ENCODE data around the gene ITK.

Gene ITK

GRCh38 chr5:157265714-157266285 is 85.2 kb downstream of the ITK start, which contains the start of gene CYFIP2:
CYFIP2 (plus strand) TSS chr5:157266123; CDS start chr5:157285362, 19,239 bp downstream.
- Mint-ChIP-seq H3K36me3 (ENCODE audit: low read depth) (peaks cover 6% of the 10 kb centered on the region), H3K9me3 (no peaks in the 10 kb centered on the region), H3K27ac (peak within 1 kb of the TSS; percentile 81), H3K4me3 (peak within 1 kb of the TSS; percentile 92), H3K27me3 (peaks cover 16% of the 10 kb centered on the region), H3K4me1 (ENCODE audit: low read depth) (peaks cover 43% of the 10 kb centered on the region)
- intact Hi-C loops (cut with micrococcal nuclease) = no loop called here

- Mint-ChIP-seq H3K4me3 (peak overlapping the region; percentile 73), H3K9me3 (no peaks in the 10 kb centered on the region), H3K4me1 (ENCODE audit: low read depth) (peaks cover 44% of the 10 kb centered on the region), H3K36me3 (ENCODE audit: low read depth) (peaks cover 6% of the 10 kb centered on the region), H3K27me3 (peaks cover 15% of the 10 kb centered on the region), H3K27ac (peak overlapping the region; percentile 56)
- intact Hi-C loops (cut with micrococcal nuclease) = no loop called here
Observed at GRCh38 chr5:157266286-157267007, 85.8 kb downstream of the ITK start.

GRCh38 chr5:157267025-157267424 is 86.4 kb downstream of the ITK start:
- Mint-ChIP-seq H3K27me3 (peaks cover 15% of the 10 kb centered on the region), H3K4me3 (peak overlapping the region; percentile 73), H3K4me1 (ENCODE audit: low read depth) (peaks cover 50% of the 10 kb centered on the region), H3K9me3 (no peaks in the 10 kb centered on the region), H3K27ac (no peak overlapping the region), H3K36me3 (ENCODE audit: low read depth) (peaks cover 6% of the 10 kb centered on the region)
- intact Hi-C loops (cut with micrococcal nuclease) = no loop called here

- Mint-ChIP-seq H3K27me3 (peaks cover 15% of the 10 kb centered on the region), H3K4me3 (no peak overlapping the region), H3K4me1 (ENCODE audit: low read depth) (peaks cover 59% of the 10 kb centered on the region), H3K36me3 (ENCODE audit: low read depth) (peaks cover 6% of the 10 kb centered on the region), H3K9me3 (no peaks in the 10 kb centered on the region), H3K27ac (no peak overlapping the region)
- intact Hi-C loops (cut with micrococcal nuclease) = no loop called here
Observed at GRCh38 chr5:157267761-157268480, 87.3 kb downstream of the ITK start.

GRCh38 chr5:157269165-157269671 is 88.6 kb downstream of the ITK start:
- intact Hi-C loops (cut with micrococcal nuclease) = no loop called here
- Mint-ChIP-seq H3K27ac (no peak overlapping the region), H3K9me3 (no peaks in the 10 kb centered on the region), H3K4me1 (ENCODE audit: low read depth) (peaks cover 58% of the 10 kb centered on the region), H3K36me3 (ENCODE audit: low read depth) (peaks cover 6% of the 10 kb centered on the region), H3K4me3 (no peak overlapping the region), H3K27me3 (peaks cover 15% of the 10 kb centered on the region)

- Mint-ChIP-seq H3K36me3 (ENCODE audit: low read depth) (peaks cover 6% of the 10 kb centered on the region), H3K9me3 (no peaks in the 10 kb centered on the region), H3K27me3 (peaks cover 14% of the 10 kb centered on the region), H3K4me1 (ENCODE audit: low read depth) (peaks cover 58% of the 10 kb centered on the region), H3K27ac (no peak overlapping the region), H3K4me3 (no peak overlapping the region)
- intact Hi-C loops (cut with micrococcal nuclease) = no loop called here
Observed at GRCh38 chr5:157269761-157270272, 89.2 kb downstream of the ITK start.

- Mint-ChIP-seq H3K4me3 (no peak overlapping the region), H3K27me3 (peaks cover 12% of the 10 kb centered on the region), H3K36me3 (ENCODE audit: low read depth) (peaks cover 2% of the 10 kb centered on the region), H3K27ac (no peak overlapping the region), H3K4me1 (ENCODE audit: low read depth) (peaks cover 58% of the 10 kb centered on the region), H3K9me3 (no peaks in the 10 kb centered on the region)
- intact Hi-C loops (cut with micrococcal nuclease) = no loop called here
Observed at GRCh38 chr5:157270771-157271170, 90.1 kb downstream of the ITK start.

- no peaks in the 10 kb centered on the region for H3K36me3 Mint-ChIP-seq (ENCODE audit: low read depth)
- no peak overlapping the region for H3K4me3 Mint-ChIP-seq
- peak overlapping the region; percentile 87 for H3K27ac Mint-ChIP-seq
- intact Hi-C loops (cut with micrococcal nuclease) = no loop called here
- H3K4me1 Mint-ChIP-seq (ENCODE audit: low read depth) = peaks cover 53% of the 10 kb centered on the region
- peaks cover 8% of the 10 kb centered on the region for H3K27me3 Mint-ChIP-seq
- no peaks in the 10 kb centered on the region for H3K9me3 Mint-ChIP-seq
Observed at GRCh38 chr5:157271740-157272271, 91.2 kb downstream of the ITK start.

GRCh38 chr5:157273131-157273556 is 92.5 kb downstream of the ITK start:
- Mint-ChIP-seq H3K36me3 (ENCODE audit: low read depth) (no peaks in the 10 kb centered on the region), H3K27me3 (no peaks in the 10 kb centered on the region), H3K4me3 (peak overlapping the region; percentile 40), H3K9me3 (no peaks in the 10 kb centered on the region), H3K27ac (peak overlapping the region; percentile 87), H3K4me1 (ENCODE audit: low read depth) (peaks cover 44% of the 10 kb centered on the region)
- intact Hi-C loops (cut with micrococcal nuclease) = loop anchor here (1.0 kb wide), 1 partner anchor 9 kb away; no protein-coding TSS in a partner anchor

- Mint-ChIP-seq H3K4me3 (no peak overlapping the region), H3K36me3 (ENCODE audit: low read depth) (no peaks in the 10 kb centered on the region), H3K4me1 (ENCODE audit: low read depth) (peaks cover 33% of the 10 kb centered on the region), H3K9me3 (no peaks in the 10 kb centered on the region), H3K27me3 (no peaks in the 10 kb centered on the region), H3K27ac (no peak overlapping the region)
- intact Hi-C loops (cut with micrococcal nuclease) = no loop called here
Observed at GRCh38 chr5:157275403-157275802, 94.8 kb downstream of the ITK start.

- Mint-ChIP-seq H3K27ac (no peak overlapping the region), H3K4me3 (no peak overlapping the region)
Observed at GRCh38 chr5:157278319-157279037, 97.8 kb downstream of the ITK start.

GRCh38 chr5:157279605-157280239 is 99.1 kb downstream of the ITK start:
- Mint-ChIP-seq H3K4me3 (no peak overlapping the region), H3K27me3 (peaks cover 1% of the 10 kb centered on the region), H3K27ac (no peak overlapping the region), H3K36me3 (ENCODE audit: low read depth) (no peaks in the 10 kb centered on the region), H3K4me1 (ENCODE audit: low read depth) (peaks cover 23% of the 10 kb centered on the region), H3K9me3 (no peaks in the 10 kb centered on the region)
- intact Hi-C loops (cut with micrococcal nuclease) = no loop called here

More at GRCh38 chr5:157278319-157279037, 97.8 kb downstream of the ITK start:
- Mint-ChIP-seq H3K4me1 (ENCODE audit: low read depth) (peaks cover 24% of the 10 kb centered on the region), H3K36me3 (ENCODE audit: low read depth) (no peaks in the 10 kb centered on the region), H3K9me3 (no peaks in the 10 kb centered on the region), H3K27me3 (peaks cover 1% of the 10 kb centered on the region)
- intact Hi-C loops (cut with micrococcal nuclease) = no loop called here

GRCh38 chr5:157280927-157281326 is 100.3 kb downstream of the ITK start:
- intact Hi-C loops (cut with micrococcal nuclease) = no loop called here

More at GRCh38 chr5:157280927-157281326, 100.3 kb downstream of the ITK start:
- Mint-ChIP-seq H3K27me3 (peaks cover 1% of the 10 kb centered on the region), H3K4me1 (ENCODE audit: low read depth) (peaks cover 23% of the 10 kb centered on the region), H3K4me3 (no peak overlapping the region), H3K27ac (no peak overlapping the region), H3K9me3 (no peaks in the 10 kb centered on the region), H3K36me3 (ENCODE audit: low read depth) (no peaks in the 10 kb centered on the region)
